ENCODE data around the gene ACOT7. TPM values are rescaled to one million over a fixed set of nuclear protein-coding genes. Genes with fewer than 3 reads are reported as not detected.

ACOT7 gene
- total RNA-seq, 1 experiment from 2014 or later = 165 TPM

- Histone ChIP-seq H4K20me1 (ENCODE audit: low read length) (no peaks in the 10 kb centered on the region), H3K36me3 (ENCODE audit: low read depth, low read length) (no peaks in the 10 kb centered on the region), H3K79me2 (ENCODE audit: low read length) (peaks cover 78% of the 10 kb centered on the region), H3K9me3 (ENCODE audit: low read length) (no peaks in the 10 kb centered on the region), H3K4me1 (ENCODE audit: insufficient read depth, low read length) (peaks cover 33% of the 10 kb centered on the region), H2AFZ (ENCODE audit: low read length) (no peak overlapping the region), H3K9ac (ENCODE audit: low read length) (no peak overlapping the region), H3K4me2 (ENCODE audit: low read length) (peak overlapping the region; percentile 40), H3K4me3 (ENCODE audit: low read length) (no peak overlapping the region), H3K27ac (ENCODE audit: low read length) (0 out of 2 replicates have a peak overlapping the region, but pooled peaks have one; percentile 0), H3F3A (ENCODE audit: low read length, unreplicated experiment) (peaks cover 3% of the 10 kb centered on the region), H3K27me3 (ENCODE audit: low read length) (no peaks in the 10 kb centered on the region), H3K9me2 (replicated peaks; ENCODE audit: low read length) (no peaks in the 10 kb centered on the region)
- TF ChIP-seq, protein P1, sequence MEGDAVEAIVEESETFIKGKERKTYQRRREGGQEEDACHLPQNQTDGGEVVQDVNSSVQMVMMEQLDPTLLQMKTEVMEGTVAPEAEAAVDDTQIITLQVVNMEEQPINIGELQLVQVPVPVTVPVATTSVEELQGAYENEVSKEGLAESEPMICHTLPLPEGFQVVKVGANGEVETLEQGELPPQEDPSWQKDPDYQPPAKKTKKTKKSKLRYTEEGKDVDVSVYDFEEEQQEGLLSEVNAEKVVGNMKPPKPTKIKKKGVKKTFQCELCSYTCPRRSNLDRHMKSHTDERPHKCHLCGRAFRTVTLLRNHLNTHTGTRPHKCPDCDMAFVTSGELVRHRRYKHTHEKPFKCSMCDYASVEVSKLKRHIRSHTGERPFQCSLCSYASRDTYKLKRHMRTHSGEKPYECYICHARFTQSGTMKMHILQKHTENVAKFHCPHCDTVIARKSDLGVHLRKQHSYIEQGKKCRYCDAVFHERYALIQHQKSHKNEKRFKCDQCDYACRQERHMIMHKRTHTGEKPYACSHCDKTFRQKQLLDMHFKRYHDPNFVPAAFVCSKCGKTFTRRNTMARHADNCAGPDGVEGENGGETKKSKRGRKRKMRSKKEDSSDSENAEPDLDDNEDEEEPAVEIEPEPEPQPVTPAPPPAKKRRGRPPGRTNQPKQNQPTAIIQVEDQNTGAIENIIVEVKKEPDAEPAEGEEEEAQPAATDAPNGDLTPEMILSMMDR (conservative IDR thresholded peaks at IDR 0.05; ENCODE audit: low read depth, low read length) = no peak
- TF ChIP-seq EZH2phosphoT487 (IDR thresholded peaks at IDR 0.05; ENCODE audit: borderline replicate concordance, low read length) (no peak), EZH2 (IDR thresholded peaks at IDR 0.05; ENCODE audit: low read length, unreplicated experiment) (no peak)
- POLR2A ChIA-PET (ENCODE audit: unreplicated experiment) = interaction anchor here (0.6 kb wide), 1 partner anchor 1985 kb away, joined by 7 read pairs; no protein-coding TSS in a partner anchor
- intact Hi-C loops (cut with micrococcal nuclease) = no loop called here
- ATAC-seq (no peak), DNase-seq (no peak)
- CTCF ChIA-PET = interaction anchor here (0.9 to 1.0 kb wide), 2 partner anchors 69 to 109 kb away, joined by 3 to 4 read pairs; no protein-coding TSS in a partner anchor
- TSS peak; percentile 35 for BruUV-seq (replicated peaks)
Observed at GRCh38 chr1:6353619-6353954, 40.0 kb downstream of the ACOT7 start.

- intact Hi-C loops (cut with micrococcal nuclease) = no loop called here
Observed at GRCh38 chr1:6352138-6352563, 41.4 kb downstream of the ACOT7 start.

More at GRCh38 chr1:6352138-6352563, 41.4 kb downstream of the ACOT7 start:
- H3K79me2 ChIP-seq (ENCODE audit: low read length) = peaks cover 67% of the 10 kb centered on the region
- no peak for TF ChIP-seq EZH2phosphoT487 (IDR thresholded peaks at IDR 0.05; ENCODE audit: borderline replicate concordance, low read length)
- TF ChIP-seq EZH2 (IDR thresholded peaks at IDR 0.05; ENCODE audit: low read length, unreplicated experiment) = no peak
- TF ChIP-seq, protein P1 (conservative IDR thresholded peaks at IDR 0.05; ENCODE audit: low read depth, low read length) = no peak
- POLR2A ChIA-PET (ENCODE audit: unreplicated experiment) = no interaction called here
- no peak overlapping the region for H3K27ac ChIP-seq (ENCODE audit: low read length)
- H3K4me3 ChIP-seq (ENCODE audit: low read length) = no peak overlapping the region
- H3K9ac ChIP-seq (ENCODE audit: low read length) = no peak overlapping the region
- CTCF ChIA-PET = interaction anchor here (0.5 to 0.7 kb wide), 2 partner anchors 41 to 71 kb away, joined by 3 to 9 read pairs; partner anchors contain the start of gene ACOT7
- BruUV-seq (replicated peaks) = no TSS peak
- no peak overlapping the region for H3K4me2 ChIP-seq (ENCODE audit: low read length)
- H4K20me1 ChIP-seq (ENCODE audit: low read length) = no peaks in the 10 kb centered on the region
- DNase-seq = peak; percentile 54
- peaks cover 42% of the 10 kb centered on the region for H3K4me1 ChIP-seq (ENCODE audit: insufficient read depth, low read length)
- H3K9me3 ChIP-seq (ENCODE audit: low read length) = no peaks in the 10 kb centered on the region
- H2AFZ ChIP-seq (ENCODE audit: low read length) = no peak overlapping the region
- ATAC-seq = peak; percentile 9
- H3K36me3 ChIP-seq (ENCODE audit: low read depth, low read length) = peaks cover 1% of the 10 kb centered on the region; the same call in 1 of the 2 replicates
- no peaks in the 10 kb centered on the region for H3K9me2 ChIP-seq (replicated peaks; ENCODE audit: low read length)
- H3K27me3 ChIP-seq (ENCODE audit: low read length) = no peaks in the 10 kb centered on the region
- H3F3A ChIP-seq (ENCODE audit: low read length, unreplicated experiment) = peaks cover 3% of the 10 kb centered on the region

Measured in PC-3 (cell line).